Measurements from ENCODE around the gene SREK1IP1.

Gene SREK1IP1

GRCh38 chr5:64690417-64691151 lies 77.9 kb downstream of the SREK1IP1 start, which contains the start of gene SHISAL2B:
Gene SHISAL2B, plus strand, starts transcription at chr5:64690503. Its CDS starts 121 bp downstream, at chr5:64690624.
- DNase-seq (ENCODE audit: low read depth) = no peak
- peak within 1 kb of the TSS; percentile 45 for H3K4me3 ChIP-seq (ENCODE audit: low read depth, low read length)

DNA sequence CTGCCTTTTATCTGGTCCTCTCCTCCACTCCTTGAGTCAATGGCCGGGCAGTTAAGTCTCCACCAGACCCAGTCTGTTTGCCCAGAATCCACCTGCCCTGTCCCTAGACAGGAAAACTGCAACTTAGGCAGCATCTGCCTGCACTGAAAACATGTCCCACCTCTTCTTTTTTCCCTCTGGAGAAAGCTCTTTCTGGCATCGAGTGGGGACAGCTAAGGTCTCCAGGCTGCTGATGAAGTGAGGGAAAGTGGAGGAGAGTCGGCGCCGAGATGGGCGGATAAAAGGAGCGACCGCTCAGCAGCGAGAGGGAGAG lies 78.4 kb downstream of the SREK1IP1 start:
- DNase-seq (ENCODE audit: low read depth) = no peak
- H3K4me3 ChIP-seq (ENCODE audit: low read depth, low read length) = peak overlapping the region; percentile 45

DNA sequence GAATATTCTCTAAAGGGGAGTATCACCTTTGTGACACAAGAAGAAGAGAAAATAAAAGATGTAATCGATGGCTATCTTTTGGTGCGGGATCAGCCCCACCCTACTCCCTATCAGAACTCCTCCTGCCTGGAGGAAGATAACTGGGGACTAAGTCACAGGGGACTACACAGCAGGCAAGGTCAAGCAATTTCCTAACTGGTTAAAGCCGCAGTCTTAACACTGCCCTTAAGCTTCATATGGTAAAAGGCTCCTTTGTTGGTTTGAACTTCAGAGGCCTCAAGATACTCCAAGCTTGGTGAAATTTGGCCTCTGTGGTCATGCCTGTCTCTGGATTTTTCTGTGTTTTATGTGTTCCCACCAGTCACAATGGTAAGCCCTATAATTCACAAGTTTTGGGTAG lies 79.5 kb downstream of the SREK1IP1 start:
- DNase-seq (ENCODE audit: low read depth) = no peak
- H3K4me3 ChIP-seq (ENCODE audit: low read depth, low read length) = no peak overlapping the region

DNA sequence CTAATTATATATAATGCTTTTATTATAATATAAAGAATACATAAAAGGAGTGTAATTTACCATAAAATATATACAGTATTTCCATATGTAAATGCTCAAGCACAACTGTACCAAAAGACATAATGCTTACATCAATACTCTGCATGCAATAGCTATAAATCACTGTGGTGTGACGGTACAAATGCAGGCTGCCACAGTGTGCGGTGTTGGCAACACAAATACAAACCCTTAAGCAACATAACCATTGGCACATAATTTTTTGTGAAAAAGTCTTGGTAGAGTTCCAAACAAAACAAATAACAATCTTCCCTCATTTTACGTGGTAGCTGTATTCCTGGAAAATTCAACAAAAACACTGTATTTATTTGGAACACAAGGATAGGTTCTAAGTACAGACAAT lies 80.1 kb downstream of the SREK1IP1 start:
- no peak overlapping the region for H3K4me3 ChIP-seq (ENCODE audit: low read depth, low read length)
- no peak for DNase-seq (ENCODE audit: low read depth)

GRCh38 chr5:64685866-64686265 lies 82.6 kb downstream of the SREK1IP1 start:
- no peak overlapping the region for H3K4me3 ChIP-seq (ENCODE audit: low read depth, low read length)
- no peak for DNase-seq (ENCODE audit: low read depth)

- no peak for DNase-seq (ENCODE audit: low read depth)
- H3K4me3 ChIP-seq (ENCODE audit: low read depth, low read length) = no peak overlapping the region
Measured at GRCh38 chr5:64682608-64683007, 85.9 kb downstream of the SREK1IP1 start.

- no peak for DNase-seq (ENCODE audit: low read depth)
Measured at GRCh38 chr5:64680289-64680688, 88.2 kb downstream of the SREK1IP1 start.

GRCh38 chr5:64678374-64678773 lies 90.1 kb downstream of the SREK1IP1 start:
- no peak overlapping the region for H3K4me3 ChIP-seq (ENCODE audit: low read depth, low read length)
- no peak for DNase-seq (ENCODE audit: low read depth)

More at GRCh38 chr5:64680289-64680688, 88.2 kb downstream of the SREK1IP1 start:
- no peak overlapping the region for H3K4me3 ChIP-seq (ENCODE audit: low read depth, low read length)

DNA sequence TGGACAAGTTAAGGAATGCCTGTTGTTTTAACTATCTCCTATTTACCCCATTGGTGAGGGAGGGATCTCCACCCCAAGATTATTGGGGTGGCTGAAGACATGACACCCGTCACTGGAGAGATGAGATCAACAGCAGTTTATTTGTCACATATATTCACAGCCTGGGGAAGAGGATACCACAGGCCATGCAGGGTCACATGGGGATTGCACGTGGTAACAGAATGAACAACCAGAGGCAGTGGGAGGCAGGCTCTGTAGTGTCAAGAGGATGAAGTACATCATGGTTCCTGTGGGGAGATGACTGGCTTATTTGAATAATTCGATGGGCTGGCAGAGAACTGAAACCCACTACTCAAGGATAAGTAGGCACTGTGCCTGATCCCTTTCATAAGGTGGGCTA lies 96.8 kb downstream of the SREK1IP1 start:
- no peak overlapping the region for H3K4me3 ChIP-seq (ENCODE audit: low read depth, low read length)
- no peak for DNase-seq (ENCODE audit: low read depth)

- no peak for DNase-seq (ENCODE audit: low read depth)
- H3K4me3 ChIP-seq (ENCODE audit: low read depth, low read length) = no peak overlapping the region
Measured at GRCh38 chr5:64670277-64670676, 98.2 kb downstream of the SREK1IP1 start.
